ENCODE results near the gene RANBP1. TPM values are rescaled to one million over a fixed set of nuclear protein-coding genes. Genes with fewer than 3 reads are reported as not detected.

RANBP1 gene
- total and polyA plus RNA-seq, 9 of the 15 experiments (the other 6 are each of a cell fraction or from before 2014, with no cell fraction given): 162 to 2,891 (median 1,289) TPM

DNA sequence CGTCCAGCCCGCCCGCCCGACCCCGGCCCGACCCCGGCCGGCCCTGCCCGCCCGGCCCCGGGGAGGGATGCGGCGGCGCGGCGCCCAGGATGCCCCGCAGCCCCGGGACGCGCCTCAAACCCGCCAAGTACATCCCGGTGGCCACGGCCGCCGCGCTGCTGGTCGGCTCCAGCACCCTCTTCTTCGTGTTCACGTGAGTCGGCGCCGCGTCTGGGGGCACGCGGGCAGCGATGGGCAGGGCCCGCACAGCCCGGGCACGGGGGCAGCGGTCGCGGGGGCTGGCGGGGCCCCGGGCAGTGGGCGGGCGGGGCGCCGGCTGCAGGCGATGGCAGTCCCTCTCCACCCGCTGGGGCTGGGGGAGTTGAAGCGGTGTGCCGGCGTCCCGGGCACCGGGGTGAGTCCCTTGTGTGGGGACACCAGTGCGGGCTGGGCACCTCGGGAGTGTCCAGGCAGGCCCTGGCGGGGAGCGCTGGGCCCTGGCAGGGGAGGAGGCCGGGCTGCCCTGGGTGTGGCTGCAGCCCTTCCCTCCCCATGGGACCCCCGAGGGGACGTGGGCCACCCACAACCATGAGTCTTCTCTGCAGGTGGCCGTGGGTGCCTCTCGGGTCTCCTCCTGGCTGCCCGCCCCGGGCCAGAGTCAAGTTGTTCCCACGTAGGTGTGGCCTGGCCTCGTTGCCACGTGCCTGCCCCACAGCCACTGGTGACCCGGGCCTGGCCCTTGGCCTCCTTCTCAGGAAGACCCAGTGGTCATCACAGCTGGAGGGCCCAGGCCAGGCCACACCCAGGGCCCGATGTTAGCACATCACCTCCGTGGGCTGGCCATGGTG lies 16.2 kb downstream of the RANBP1 start (continued):
- TF ChIP-seq USF1 (CRISPR knock-in tag; IDR thresholded peaks at IDR 0.05) (no peak), L3MBTL2 (IDR thresholded peaks at IDR 0.05) (peak; percentile 97), PHTF2 (CRISPR knock-in tag; IDR thresholded peaks at IDR 0.05) (no peak), PHB (CRISPR knock-in tag; IDR thresholded peaks at IDR 0.05) (peak; percentile 72; the same call in 1 of the 2 replicates), MEIS2 (IDR thresholded peaks at IDR 0.05; ENCODE audit: partially characterized antibody) (no peak), ZFPM2 (CRISPR knock-in tag; IDR thresholded peaks at IDR 0.05) (no peak), CLOCK (CRISPR knock-in tag; IDR thresholded peaks at IDR 0.05; ENCODE audit: borderline replicate concordance) (no peak), ZNF217 (CRISPR knock-in tag; IDR thresholded peaks at IDR 0.05) (no peak), ERF (CRISPR knock-in tag; IDR thresholded peaks at IDR 0.05) (0 out of 2 replicates have a peak, but pooled peaks have one; percentile 64), RAD51 (IDR thresholded peaks at IDR 0.05; ENCODE audit: borderline replicate concordance, low read depth) (peak; percentile 73), CBX1 (IDR thresholded peaks at IDR 0.05; ENCODE audit: low read depth) (0 out of 2 replicates have a peak, but pooled peaks have one; percentile 42), IFI16 (CRISPR knock-in tag; IDR thresholded peaks at IDR 0.05) (no peak; the same call in 1 of the 2 replicates), ID3 (CRISPR knock-in tag; IDR thresholded peaks at IDR 0.05) (no peak), ID3 (tag; IDR thresholded peaks at IDR 0.05) (peak; percentile 81; the same call in 1 of the 2 replicates), POLR2H (tag; IDR thresholded peaks at IDR 0.05; ENCODE audit: low read depth) (no peak), EHMT2 (IDR thresholded peaks at IDR 0.05) (no peak), SMAD1 (IDR thresholded peaks at IDR 0.05; ENCODE audit: low read depth, low read length, partially characterized antibody) (no peak)
- TF ChIP-seq, protein P1, sequence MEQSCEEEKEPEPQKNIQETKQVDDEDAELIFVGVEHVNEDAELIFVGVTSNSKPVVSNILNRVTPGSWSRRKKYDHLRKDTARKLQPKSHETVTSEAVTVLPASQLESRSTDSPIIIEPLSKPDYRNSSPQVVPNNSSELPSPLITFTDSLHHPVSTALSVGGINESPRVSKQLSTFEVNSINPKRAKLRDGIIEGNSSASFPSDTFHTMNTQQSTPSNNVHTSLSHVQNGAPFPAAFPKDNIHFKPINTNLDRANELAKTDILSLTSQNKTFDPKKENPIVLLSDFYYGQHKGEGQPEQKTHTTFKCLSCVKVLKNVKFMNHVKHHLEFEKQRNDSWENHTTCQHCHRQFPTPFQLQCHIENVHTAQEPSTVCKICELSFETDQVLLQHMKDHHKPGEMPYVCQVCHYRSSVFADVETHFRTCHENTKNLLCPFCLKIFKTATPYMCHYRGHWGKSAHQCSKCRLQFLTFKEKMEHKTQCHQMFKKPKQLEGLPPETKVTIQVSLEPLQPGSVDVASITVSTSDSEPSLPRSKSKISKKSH (CRISPR knock-in tag; IDR thresholded peaks at IDR 0.05): no peak
- TF ChIP-seq, protein P2, sequence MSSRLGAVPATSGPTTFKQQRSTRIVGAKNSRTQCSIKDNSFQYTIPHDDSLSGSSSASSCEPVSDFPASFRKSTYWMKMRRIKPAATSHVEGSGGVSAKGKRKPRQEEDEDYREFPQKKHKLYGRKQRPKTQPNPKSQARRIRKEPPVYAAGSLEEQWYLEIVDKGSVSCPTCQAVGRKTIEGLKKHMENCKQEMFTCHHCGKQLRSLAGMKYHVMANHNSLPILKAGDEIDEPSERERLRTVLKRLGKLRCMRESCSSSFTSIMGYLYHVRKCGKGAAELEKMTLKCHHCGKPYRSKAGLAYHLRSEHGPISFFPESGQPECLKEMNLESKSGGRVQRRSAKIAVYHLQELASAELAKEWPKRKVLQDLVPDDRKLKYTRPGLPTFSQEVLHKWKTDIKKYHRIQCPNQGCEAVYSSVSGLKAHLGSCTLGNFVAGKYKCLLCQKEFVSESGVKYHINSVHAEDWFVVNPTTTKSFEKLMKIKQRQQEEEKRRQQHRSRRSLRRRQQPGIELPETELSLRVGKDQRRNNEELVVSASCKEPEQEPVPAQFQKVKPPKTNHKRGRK (tag; IDR thresholded peaks at IDR 0.05): no peak
- TF ChIP-seq, protein P3, sequence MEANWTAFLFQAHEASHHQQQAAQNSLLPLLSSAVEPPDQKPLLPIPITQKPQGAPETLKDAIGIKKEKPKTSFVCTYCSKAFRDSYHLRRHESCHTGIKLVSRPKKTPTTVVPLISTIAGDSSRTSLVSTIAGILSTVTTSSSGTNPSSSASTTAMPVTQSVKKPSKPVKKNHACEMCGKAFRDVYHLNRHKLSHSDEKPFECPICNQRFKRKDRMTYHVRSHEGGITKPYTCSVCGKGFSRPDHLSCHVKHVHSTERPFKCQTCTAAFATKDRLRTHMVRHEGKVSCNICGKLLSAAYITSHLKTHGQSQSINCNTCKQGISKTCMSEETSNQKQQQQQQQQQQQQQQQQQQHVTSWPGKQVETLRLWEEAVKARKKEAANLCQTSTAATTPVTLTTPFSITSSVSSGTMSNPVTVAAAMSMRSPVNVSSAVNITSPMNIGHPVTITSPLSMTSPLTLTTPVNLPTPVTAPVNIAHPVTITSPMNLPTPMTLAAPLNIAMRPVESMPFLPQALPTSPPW (CRISPR knock-in tag; IDR thresholded peaks at IDR 0.05): no peak

Measured in K562 (cell line).